Fibroblast of villous mesenchyme (primary cell): ENCODE results near the gene MRE11. TPM values are rescaled to one million over a fixed set of nuclear protein-coding genes. Genes with fewer than 3 reads are reported as not detected.
"Not testable (repeated sequence)": the region's sequence is repeated elsewhere in the genome, so short reads cannot be mapped to it uniquely, and the experiment has no call there.

Experiments
- DNase-seq: peaks from one replicate; pipeline ENCODE4 v3.0.0-alpha.2; 2010; ENCODE audit warnings: low read depth
- H3K4me3 ChIP-seq: 2 replicates; pipeline ENCODE4 v1.5.1; 2011; ENCODE audit warnings: low read depth, mild to moderate bottlenecking, low read length
- CTCF ChIP-seq: IDR thresholded peaks from 2 replicates; pipeline ENCODE4 v1.5.1; 2012; ENCODE audit warnings: low read depth, mild to moderate bottlenecking, low read length; ENCODE audit not compliant: insufficient read depth
- total RNA-seq: library from RNA; depleted of rRNA; stranded (reverse); fragments of >200 nt; gene quantifications from 2 replicates; pipeline ENCODE4 v1.2.3, GENCODE V29; 2012

The MRE11 gene
- total RNA-seq, 1 donor: 11.7 TPM

DNA sequence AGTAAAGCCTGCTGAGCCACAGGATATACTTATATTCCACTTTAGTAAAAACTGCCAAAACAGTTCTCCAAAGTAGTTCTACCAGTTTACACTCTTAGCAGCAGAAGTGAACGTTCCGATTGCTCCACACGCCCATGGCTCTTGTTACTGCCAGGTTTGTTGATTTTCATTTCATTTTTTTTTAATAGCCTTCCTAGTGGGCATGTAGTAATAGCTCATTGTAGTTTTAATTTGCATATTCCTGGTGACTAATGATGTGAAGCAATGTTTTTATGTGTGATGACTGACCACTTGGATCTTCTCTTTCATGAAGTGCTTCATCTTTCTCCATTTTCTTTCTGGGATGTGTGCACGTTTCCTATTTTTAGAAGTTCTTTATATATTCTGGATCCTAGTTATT lies 13.8 kb upstream of the MRE11 start:
- no peak for DNase-seq
- no peak overlapping the region for H3K4me3 ChIP-seq
- no peak for TF ChIP-seq CTCF

- not testable (repeated sequence) for DNase-seq, H3K4me3 ChIP-seq
These were observed 12.9 kb upstream of the MRE11 start for GRCh38 chr11:94506513-94506912.

DNA sequence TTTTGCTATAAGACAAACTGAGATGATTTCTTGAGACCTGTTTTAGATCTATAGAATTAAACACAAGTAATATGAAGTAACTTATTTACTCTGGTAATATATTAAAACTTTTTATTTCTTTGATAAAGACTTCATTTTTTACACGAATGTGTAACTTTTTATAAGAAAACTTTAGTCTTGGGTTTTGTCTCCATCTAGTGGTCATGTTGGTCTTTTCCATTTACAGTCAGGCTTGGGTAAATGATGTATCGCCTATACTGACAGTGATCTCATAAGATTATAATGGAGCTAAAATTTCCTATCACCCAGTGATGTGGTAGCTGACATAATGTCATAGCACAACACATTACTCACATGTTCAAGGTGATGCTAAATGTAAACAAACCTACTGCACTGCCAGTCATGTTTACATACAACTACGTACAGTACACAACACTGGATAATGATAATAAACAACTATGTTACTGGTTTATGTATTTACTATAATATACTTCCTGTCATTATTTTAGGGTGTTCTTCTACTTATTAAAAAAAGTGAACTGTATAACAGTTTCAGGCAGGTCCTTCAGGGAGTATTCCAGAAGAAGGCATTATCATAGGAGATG lies 11.1 kb upstream of the MRE11 start:
- no peak overlapping the region for H3K4me3 ChIP-seq
- peak; percentile 66 for DNase-seq
- TF ChIP-seq CTCF: peak; percentile 65

GRCh38 chr11:94501522-94501921 lies 7.9 kb upstream of the MRE11 start:
- no peak for TF ChIP-seq CTCF
- DNase-seq: no peak
- H3K4me3 ChIP-seq: no peak overlapping the region

- no peak overlapping the region for H3K4me3 ChIP-seq
- no peak for TF ChIP-seq CTCF
- DNase-seq: no peak
These were observed 6.5 kb upstream of the MRE11 start for GRCh38 chr11:94500181-94500580.

DNA sequence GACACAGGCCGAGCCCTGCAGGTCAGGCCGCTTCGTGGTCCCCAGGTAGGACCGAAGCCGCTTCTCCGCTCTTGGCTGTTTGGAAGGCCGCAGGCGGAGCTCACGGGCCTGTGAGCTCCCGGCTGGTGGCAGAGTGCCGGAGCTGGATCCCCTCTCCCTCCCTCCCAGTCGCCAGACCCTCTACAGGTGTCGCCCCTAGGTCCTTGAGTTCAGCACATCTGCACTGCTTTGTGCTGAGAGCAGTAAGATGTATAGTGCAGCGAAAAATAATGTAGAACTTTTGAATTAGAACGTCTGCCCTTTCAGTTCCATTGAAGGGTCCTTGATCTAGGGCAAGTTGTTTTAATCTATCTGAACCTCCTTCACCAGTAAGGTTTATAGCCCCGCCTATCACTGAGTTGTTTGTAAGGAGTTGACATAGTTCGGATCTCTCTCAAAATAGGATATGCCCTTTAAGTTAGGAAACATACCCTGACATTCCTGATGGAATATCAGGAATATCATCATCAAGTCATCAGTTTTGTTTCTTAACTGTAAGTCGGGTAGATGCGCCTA lies 559 bp upstream of the MRE11 start:
- peak; percentile 12 for DNase-seq
- peak overlapping the region; percentile 87 for H3K4me3 ChIP-seq
- TF ChIP-seq CTCF: no peak

- TF ChIP-seq CTCF: no peak
- no peak overlapping the region for H3K4me3 ChIP-seq
- DNase-seq: no peak
These were observed 7.6 kb downstream of the MRE11 start for GRCh38 chr11:94486068-94486467.
